Upper lobe of left lung (tissue), 6 donors: ENCODE data around the gene ADAT1. TPM values are rescaled to one million over a fixed set of nuclear protein-coding genes. Genes with fewer than 3 reads are reported as not detected.

Source experiments
- ATAC-seq, 2 donors: fragments of 200-7000 bp; cut with Tn5 transposase; one replicate each; pipeline ENCODE4 v1.9.1; 2022; ENCODE audit warnings: mild to moderate bottlenecking in 2 of 2, moderate library complexity in 2 of 2; ENCODE audit not compliant: low FRiP score in 2 of 2
- DNase-seq, 2 donors: peaks; one replicate each; pipeline ENCODE4 v3.0.0-alpha.2; 2019 to 2020
- H3K27ac ChIP-seq, 4 donors: fragments of 200-600 bp; sonication (generic); one replicate each; pipeline ENCODE4 v1.5.1; 2016 to 2019
- H3K27me3 ChIP-seq, 4 donors: fragments of 200-600 bp; sonication (generic); one replicate each; pipeline ENCODE4 v1.5.1; 2017 to 2019
- H3K36me3 ChIP-seq, 4 donors: fragments of 200-600 bp; sonication (generic); one replicate each; pipeline ENCODE4 v1.5.1; 2016 to 2019
- H3K4me1 ChIP-seq, 4 donors: fragments of 200-600 bp; sonication (generic); one replicate each; pipeline ENCODE4 v1.5.1; 2018 to 2019
- H3K4me3 ChIP-seq, 4 donors: fragments of 200-600 bp; sonication (generic); one replicate each; pipeline ENCODE4 v1.5.1; 2017 to 2019; ENCODE audit warnings: mild to moderate bottlenecking in 2 of 4, moderate library complexity in 1 of 4
- H3K9me3 ChIP-seq, 4 donors: fragments of 200-600 bp; sonication (generic); one replicate each; pipeline ENCODE4 v1.5.1; 2018 to 2019
- CTCF ChIP-seq, 6 experiments: fragments of 450-650 bp in 4 of 6; fragments of 200-600 bp in 2 of 6; sonication (generic) in 2 of 6; IDR thresholded peaks; one replicate each; pipeline ENCODE4 v1.5.1; 2016 to 2019; ENCODE audit warnings: antibody characterized with exemption in 6 of 6
- EP300 ChIP-seq, 4 donors: sonication (generic); formaldehyde crosslinking; IDR thresholded peaks; one replicate each; pipeline ENCODE4 v1.5.1; 2017; ENCODE audit warnings: antibody characterized with exemption in 4 of 4, control low read depth in 2 of 4
- POLR2A ChIP-seq, 4 donors: fragments of 450-650 bp; IDR thresholded peaks; one replicate each; pipeline ENCODE4 v1.5.1; 2016 to 2017; ENCODE audit warnings: antibody characterized with exemption in 4 of 4, mild to moderate bottlenecking in 2 of 4
- POLR2AphosphoS5 ChIP-seq, 2 donors: sonication (generic); formaldehyde crosslinking; IDR thresholded peaks; one replicate each; pipeline ENCODE4 v1.5.1; 2017; ENCODE audit warnings: antibody characterized with exemption in 2 of 2
- WGBS, 2 donors: methylation state at CpG; one replicate each; pipeline ENCODE4 v1.1.5; 2017 to 2018; 5-methylcytosine and 5-hydroxymethylcytosine counted together
- total RNA-seq, 6 donors: library from RNA; depleted of rRNA in 4 of 6; stranded (reverse); fragments of >200 nt in 4 of 6; gene quantifications; one replicate each; pipeline versions ENCODE4 v1.1.0 to v1.2.1, GENCODE V29; 2016 to 2021
- donor health status: DM: no; HTN: no; CAD: no; lungs with moderate emphysema.
- donor health status: DM: no; HTN: yes; CAD: no; lungs with severe emphysema.

ADAT1 gene
- total RNA-seq, 6 donors from 2014 or later = 30.6 to 77.5 (median 46.7) TPM

GRCh38 chr16:75647112-75647491, 24.0 kb upstream of the ADAT1 start:
- Histone ChIP-seq H3K9me3 (no peaks in the 10 kb centered on the region), H3K4me1 (peaks cover 40 to 57% (median 44%) of the 10 kb centered on the region in 4 donors), H3K27me3 (no peaks in the 10 kb centered on the region), H3K36me3 (peaks cover 0 to 33% (median 2%) of the 10 kb centered on the region in 4 donors), H3K27ac (peak overlapping the region; percentile 97 to 99 (median 98)), H3K4me3 (peak overlapping the region; percentile 84 to 99 (median 92))
- peak; percentile 21 to 43 for ATAC-seq
- WGBS, 2 donors = 0% methylated on average over 18 of the region's 18 CpGs
- TF ChIP-seq EP300 (IDR thresholded peaks at IDR 0.05) (no peak), CTCF (IDR thresholded peaks at IDR 0.05) (no peak), POLR2A (IDR thresholded peaks at IDR 0.05) (no peak), POLR2AphosphoS5 (IDR thresholded peaks at IDR 0.05) (no peak)
- DNase-seq = no peak

GRCh38 chr16:75644240-75645012, 21.3 kb upstream of the ADAT1 start:
- no peak for DNase-seq
- no peak overlapping the region for H3K4me3 ChIP-seq
- no peak overlapping the region for H3K27ac ChIP-seq
- ATAC-seq = no peak
- no peaks in the 10 kb centered on the region for H3K27me3 ChIP-seq
- TF ChIP-seq CTCF (IDR thresholded peaks at IDR 0.05) (no peak), EP300 (IDR thresholded peaks at IDR 0.05) (no peak), POLR2A (IDR thresholded peaks at IDR 0.05) (no peak), POLR2AphosphoS5 (IDR thresholded peaks at IDR 0.05) (no peak)
- H3K9me3 ChIP-seq = no peaks in the 10 kb centered on the region
- 86 to 93% methylated on average over 7 of the region's 7 CpGs for WGBS, 2 donors
- H3K4me1 ChIP-seq = peaks cover 19 to 32% (median 21%) of the 10 kb centered on the region in 4 donors
- peaks cover 16 to 58% (median 24%) of the 10 kb centered on the region in 4 donors for H3K36me3 ChIP-seq

GRCh38 chr16:75640598-75640997, 17.5 kb upstream of the ADAT1 start:
- peaks cover 30 to 96% (median 50%) of the 10 kb centered on the region in 4 donors for H3K36me3 ChIP-seq
- TF ChIP-seq CTCF (IDR thresholded peaks at IDR 0.05) = no peak
- no peak for TF ChIP-seq EP300 (IDR thresholded peaks at IDR 0.05)
- no peak for TF ChIP-seq POLR2AphosphoS5 (IDR thresholded peaks at IDR 0.05)
- no peak for TF ChIP-seq POLR2A (IDR thresholded peaks at IDR 0.05)

GRCh38 chr16:75635036-75635435, 12.0 kb upstream of the ADAT1 start:
- ATAC-seq (no peak), DNase-seq (no peak)
- TF ChIP-seq POLR2A (IDR thresholded peaks at IDR 0.05) = no peak
- no peak for TF ChIP-seq POLR2AphosphoS5 (IDR thresholded peaks at IDR 0.05)
- TF ChIP-seq EP300 (IDR thresholded peaks at IDR 0.05) = no peak
- no peak for TF ChIP-seq CTCF (IDR thresholded peaks at IDR 0.05)
- H3K36me3 ChIP-seq = peaks cover 71 to 100% (median 86%) of the 10 kb centered on the region in 4 donors
- H3K27ac ChIP-seq = no peak overlapping the region
- H3K4me3 ChIP-seq = no peak overlapping the region
- no peaks in the 10 kb centered on the region for H3K4me1 ChIP-seq
- no peaks in the 10 kb centered on the region for H3K27me3 ChIP-seq
- 80 to 88% methylated on average over 3 of the region's 3 CpGs for WGBS, 2 donors
- no peaks in the 10 kb centered on the region for H3K9me3 ChIP-seq

More at GRCh38 chr16:75640598-75640997, 17.5 kb upstream of the ADAT1 start:
- Histone ChIP-seq H3K9me3 (no peaks in the 10 kb centered on the region), H3K27ac (no peak overlapping the region), H3K4me3 (no peak overlapping the region), H3K4me1 (peaks cover 8 to 16% (median 9%) of the 10 kb centered on the region in 4 donors), H3K27me3 (no peaks in the 10 kb centered on the region)
- no peak for ATAC-seq
- WGBS, 2 donors = 92% methylated on average over 6 of the region's 6 CpGs
- no peak for DNase-seq
